Natural killer cell (primary cell): ENCODE results near the gene RCN1. TPM values are rescaled to one million over a fixed set of nuclear protein-coding genes. Genes with fewer than 3 reads are reported as not detected.
A peak's percentile ranks its signal among the peaks of the same experiment; 100 is the strongest.

Experiments
- ATAC-seq, 3 donors: fragments of 150-1000 bp in 2 of 3; fragments of 200-7000 bp in 1 of 3; cut with Tn5 transposase; 1 replicate in 1 of 3; 2 replicates in 2 of 3; pipeline ENCODE4 v1.10.0; 2021; ENCODE audit warnings: mild to moderate bottlenecking in 2 of 3, moderate library complexity in 2 of 3
- DNase-seq, 2 donors: peaks; one replicate each; pipeline versions ENCODE4 v3.0.0 to v3.0.0-alpha.2; 2013 to 2021; ENCODE audit warnings: mixed read lengths in 1 of 2
- H3K27ac ChIP-seq: one replicate; pipeline ENCODE4 v1.5.1; 2013; ENCODE audit warnings: mild to moderate bottlenecking, low read length
- H3K27me3 ChIP-seq: one replicate; pipeline ENCODE4 v1.6.1; 2013; ENCODE audit warnings: low read length; ENCODE audit not compliant: control insufficient read depth, insufficient read depth
- H3K36me3 ChIP-seq: one replicate; pipeline ENCODE4 v1.6.1; 2013; ENCODE audit warnings: low read length; ENCODE audit not compliant: control insufficient read depth, insufficient read depth
- H3K4me1 ChIP-seq: one replicate; pipeline ENCODE4 v1.6.1; 2013; ENCODE audit warnings: low read length; ENCODE audit not compliant: control insufficient read depth, insufficient read depth
- H3K4me3 ChIP-seq: one replicate; pipeline ENCODE4 v1.5.1; 2013; ENCODE audit warnings: low read length
- H3K9me3 ChIP-seq: one replicate; pipeline ENCODE4 v1.6.1; 2013; ENCODE audit warnings: low read length; ENCODE audit not compliant: control insufficient read depth, insufficient read depth
- H3K27ac Mint-ChIP-seq, 2 donors: one replicate each; pipeline ENCODE4 v1.8.0; 2022; ENCODE audit warnings: mild to moderate bottlenecking in 2 of 2, mixed read lengths in 2 of 2, moderate library complexity in 1 of 2
- H3K27me3 Mint-ChIP-seq, 2 donors: one replicate each; pipeline ENCODE4 v1.8.0; 2022; ENCODE audit warnings: low read depth in 2 of 2, mixed read lengths in 2 of 2
- H3K36me3 Mint-ChIP-seq: one replicate; pipeline ENCODE4 v1.8.0; 2022; ENCODE audit warnings: mixed read lengths
- H3K4me1 Mint-ChIP-seq, 2 donors: one replicate each; pipeline ENCODE4 v1.8.0; 2022; ENCODE audit warnings: mixed read lengths in 2 of 2
- H3K4me3 Mint-ChIP-seq: one replicate; pipeline ENCODE4 v1.8.0; 2022; ENCODE audit warnings: mild to moderate bottlenecking, moderate library complexity, mixed read lengths
- H3K9me3 Mint-ChIP-seq, 2 donors: one replicate each; pipeline ENCODE4 v1.8.0; 2022; ENCODE audit warnings: mixed read lengths in 2 of 2
- WGBS: methylation state at CpG from one replicate; pipeline ENCODE4 v1.1.7; 2013; ENCODE audit warnings: missing lambda C conversion rate; ENCODE audit not compliant: insufficient coverage; 5-methylcytosine and 5-hydroxymethylcytosine counted together
- intact Hi-C: fragments of 100-400 bp; cut with micrococcal nuclease; formaldehyde crosslinking; loops from one replicate; pipeline ENCODE4 v1.14.2; 2022
- total RNA-seq, 4 donors: library from RNA; stranded (reverse); fragments of 120-200 nt in 1 of 4; gene quantifications; one replicate each; pipeline versions ENCODE4 v1.2.3 to v1.2.4, GENCODE V29; 2013 to 2022
- TF ChIP-seq, protein P1 (sequence below): fragments of 200-600 bp; IDR thresholded peaks from one replicate; pipeline ENCODE4 v1.8.0; 2022; ENCODE audit warnings: antibody characterized with exemption

Gene RCN1
- total RNA-seq, 3 donors from 2014 or later (not counting 1 experiment from before 2014, with no cell fraction given): 19.1 to 21.2 (median 20.3) TPM

DNA sequence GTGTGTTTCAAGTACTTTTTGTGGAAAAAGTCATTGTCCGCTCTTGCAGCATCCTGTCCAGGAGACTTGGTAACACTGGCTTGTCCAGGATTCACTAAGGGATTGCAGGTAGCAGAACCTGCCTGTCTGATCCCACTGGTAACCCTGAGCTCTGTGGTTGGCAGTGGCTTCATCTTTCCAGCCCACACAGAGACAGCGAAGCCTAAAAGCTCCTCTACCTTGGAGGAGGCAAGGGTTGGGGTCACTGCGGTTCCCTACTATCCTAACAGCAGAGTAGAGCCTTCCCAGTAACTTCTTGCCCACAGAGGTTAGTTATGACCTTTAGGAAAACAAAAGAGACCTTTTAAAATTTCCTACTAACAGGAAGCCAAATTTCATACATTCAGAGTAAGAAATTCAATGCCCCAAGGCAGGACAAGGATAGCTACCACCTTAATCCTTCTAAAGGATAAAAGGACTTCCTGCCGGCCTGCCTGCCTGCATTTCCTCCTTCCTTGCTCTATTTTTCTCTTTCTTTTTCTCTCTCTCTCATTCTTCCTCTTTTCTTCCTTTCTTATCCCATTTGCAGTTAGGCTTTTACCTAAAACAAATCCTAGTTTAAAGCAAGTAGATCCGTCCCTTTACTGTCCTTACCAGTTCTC lies 8.4 kb upstream of the RCN1 start:
- Histone ChIP-seq H3K4me3 (no peak overlapping the region), H3K4me1 (no peaks in the 10 kb centered on the region), H3K36me3 (no peaks in the 10 kb centered on the region), H3K27me3 (no peaks in the 10 kb centered on the region), H3K27ac (no peak overlapping the region), H3K9me3 (no peaks in the 10 kb centered on the region)
- no peaks in the 10 kb centered on the region for H3K36me3 Mint-ChIP-seq
- no peaks in the 10 kb centered on the region for H3K9me3 Mint-ChIP-seq
- intact Hi-C loops: no loop called here
- H3K27me3 Mint-ChIP-seq: peaks cover 12 to 18% of the 10 kb centered on the region in 2 donors
- TF ChIP-seq, protein P1, sequence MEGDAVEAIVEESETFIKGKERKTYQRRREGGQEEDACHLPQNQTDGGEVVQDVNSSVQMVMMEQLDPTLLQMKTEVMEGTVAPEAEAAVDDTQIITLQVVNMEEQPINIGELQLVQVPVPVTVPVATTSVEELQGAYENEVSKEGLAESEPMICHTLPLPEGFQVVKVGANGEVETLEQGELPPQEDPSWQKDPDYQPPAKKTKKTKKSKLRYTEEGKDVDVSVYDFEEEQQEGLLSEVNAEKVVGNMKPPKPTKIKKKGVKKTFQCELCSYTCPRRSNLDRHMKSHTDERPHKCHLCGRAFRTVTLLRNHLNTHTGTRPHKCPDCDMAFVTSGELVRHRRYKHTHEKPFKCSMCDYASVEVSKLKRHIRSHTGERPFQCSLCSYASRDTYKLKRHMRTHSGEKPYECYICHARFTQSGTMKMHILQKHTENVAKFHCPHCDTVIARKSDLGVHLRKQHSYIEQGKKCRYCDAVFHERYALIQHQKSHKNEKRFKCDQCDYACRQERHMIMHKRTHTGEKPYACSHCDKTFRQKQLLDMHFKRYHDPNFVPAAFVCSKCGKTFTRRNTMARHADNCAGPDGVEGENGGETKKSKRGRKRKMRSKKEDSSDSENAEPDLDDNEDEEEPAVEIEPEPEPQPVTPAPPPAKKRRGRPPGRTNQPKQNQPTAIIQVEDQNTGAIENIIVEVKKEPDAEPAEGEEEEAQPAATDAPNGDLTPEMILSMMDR: no peak
- DNase-seq (no peak), ATAC-seq (no peak)
- no peak overlapping the region for H3K27ac Mint-ChIP-seq
- 67% methylated on average over 5 of the region's 5 CpGs for WGBS
- H3K4me3 Mint-ChIP-seq: no peak overlapping the region
- no peaks in the 10 kb centered on the region for H3K4me1 Mint-ChIP-seq

DNA sequence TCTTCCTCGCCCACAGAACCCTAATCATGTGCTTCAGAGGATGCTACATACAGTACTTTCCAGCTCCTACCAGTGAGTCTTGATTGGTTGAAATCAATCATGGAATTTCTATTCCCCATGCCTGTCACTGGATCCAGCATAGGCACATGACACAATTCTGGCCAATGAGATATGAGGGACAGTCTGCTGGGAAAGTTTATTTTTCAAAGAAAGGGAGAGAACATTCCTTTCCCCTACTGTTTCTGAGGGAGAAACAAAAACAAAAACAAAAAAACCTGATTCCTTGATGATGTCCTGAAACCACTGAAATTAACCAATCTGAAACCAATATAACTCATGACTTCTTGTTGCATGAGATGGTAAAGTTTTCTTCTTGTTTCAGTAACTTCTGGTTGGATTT lies 3.3 kb upstream of the RCN1 start:
- no peaks in the 10 kb centered on the region for H3K9me3 Mint-ChIP-seq
- intact Hi-C loops: no loop called here
- DNase-seq: no peak

DNA sequence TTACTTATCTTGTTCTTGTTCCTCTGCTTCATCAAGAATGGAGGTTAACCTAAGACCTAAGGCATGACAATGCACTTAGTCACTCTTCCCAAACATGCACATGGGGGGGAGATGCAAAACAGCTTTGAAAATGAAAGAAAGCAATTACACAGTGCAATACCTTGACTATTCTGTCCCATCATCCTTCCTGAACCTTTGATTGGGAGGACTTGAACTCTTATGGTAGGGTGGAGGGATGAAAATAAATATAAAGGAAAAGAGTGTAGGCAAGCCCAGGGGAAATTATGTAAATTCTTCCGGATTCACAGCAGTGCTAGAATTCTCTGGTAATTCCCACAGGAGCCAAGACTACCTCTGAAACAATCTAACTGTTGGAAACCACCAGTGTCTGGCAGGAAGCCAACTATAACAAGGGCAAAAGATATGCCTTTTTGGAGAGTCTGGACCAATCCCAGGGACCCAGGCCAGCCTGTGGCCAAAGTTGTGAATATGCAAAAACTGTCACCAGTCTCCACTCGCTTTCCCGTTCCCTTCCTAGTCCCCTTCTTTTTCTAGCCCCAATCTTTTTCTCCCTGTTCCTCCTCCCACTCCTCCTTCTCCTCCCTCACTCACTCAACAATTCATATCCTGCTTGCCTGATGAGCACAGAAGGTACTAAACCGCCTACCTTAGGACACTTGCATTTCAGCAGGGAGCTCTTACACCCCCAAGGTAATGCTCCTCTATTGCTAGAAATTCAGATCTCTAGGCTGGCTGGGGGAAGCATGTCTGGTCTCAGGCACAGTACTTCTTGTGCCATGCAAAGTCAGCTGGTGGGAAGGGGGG lies 2.5 kb upstream of the RCN1 start:
- ATAC-seq (no peak), DNase-seq (peak in 1 of 2 donors; percentile 22)
- Histone ChIP-seq H3K27me3 (no peaks in the 10 kb centered on the region), H3K4me3 (no peak overlapping the region), H3K9me3 (no peaks in the 10 kb centered on the region), H3K36me3 (no peaks in the 10 kb centered on the region), H3K27ac (no peak overlapping the region), H3K4me1 (peaks cover 22% of the 10 kb centered on the region)
- Mint-ChIP-seq H3K27me3 (peaks cover 18% of the 10 kb centered on the region in 2 donors), H3K27ac (peak overlapping the region in 1 of 2 donors; percentile 65), H3K9me3 (no peaks in the 10 kb centered on the region), H3K4me1 (peaks cover 7 to 22% of the 10 kb centered on the region in 2 donors), H3K4me3 (no peak overlapping the region), H3K36me3 (no peaks in the 10 kb centered on the region)
- intact Hi-C loops: no loop called here
- 39% methylated on average over 4 of the region's 4 CpGs for WGBS
- TF ChIP-seq, protein P1: no peak

More for the DNA sequence above, 3.3 kb upstream of the RCN1 start:
- Histone ChIP-seq H3K27ac (no peak overlapping the region), H3K36me3 (no peaks in the 10 kb centered on the region), H3K9me3 (no peaks in the 10 kb centered on the region), H3K27me3 (no peaks in the 10 kb centered on the region), H3K4me3 (no peak overlapping the region), H3K4me1 (peaks cover 16% of the 10 kb centered on the region)
- H3K27ac Mint-ChIP-seq: no peak overlapping the region
- no peak for ATAC-seq
- TF ChIP-seq, protein P1: no peak
- H3K4me3 Mint-ChIP-seq: no peak overlapping the region
- H3K36me3 Mint-ChIP-seq: no peaks in the 10 kb centered on the region
- peaks cover 18% of the 10 kb centered on the region in 2 donors for H3K27me3 Mint-ChIP-seq
- no CpG with 5 or more reads among the region's 1 CpG for WGBS
- H3K4me1 Mint-ChIP-seq: peaks cover 0 to 16% of the 10 kb centered on the region in 2 donors
